GM21423 (cell line): Measurements from ENCODE around the gene GRHL1.

Source experiments
- ATAC-seq: cut with Tn5 transposase; IDR thresholded peaks from one replicate; pipeline ENCODE4 v1.9.1; 2021; ENCODE audit warnings: mild to moderate bottlenecking, moderate library complexity; ENCODE audit not compliant: unreplicated experiment

Gene GRHL1

DNA sequence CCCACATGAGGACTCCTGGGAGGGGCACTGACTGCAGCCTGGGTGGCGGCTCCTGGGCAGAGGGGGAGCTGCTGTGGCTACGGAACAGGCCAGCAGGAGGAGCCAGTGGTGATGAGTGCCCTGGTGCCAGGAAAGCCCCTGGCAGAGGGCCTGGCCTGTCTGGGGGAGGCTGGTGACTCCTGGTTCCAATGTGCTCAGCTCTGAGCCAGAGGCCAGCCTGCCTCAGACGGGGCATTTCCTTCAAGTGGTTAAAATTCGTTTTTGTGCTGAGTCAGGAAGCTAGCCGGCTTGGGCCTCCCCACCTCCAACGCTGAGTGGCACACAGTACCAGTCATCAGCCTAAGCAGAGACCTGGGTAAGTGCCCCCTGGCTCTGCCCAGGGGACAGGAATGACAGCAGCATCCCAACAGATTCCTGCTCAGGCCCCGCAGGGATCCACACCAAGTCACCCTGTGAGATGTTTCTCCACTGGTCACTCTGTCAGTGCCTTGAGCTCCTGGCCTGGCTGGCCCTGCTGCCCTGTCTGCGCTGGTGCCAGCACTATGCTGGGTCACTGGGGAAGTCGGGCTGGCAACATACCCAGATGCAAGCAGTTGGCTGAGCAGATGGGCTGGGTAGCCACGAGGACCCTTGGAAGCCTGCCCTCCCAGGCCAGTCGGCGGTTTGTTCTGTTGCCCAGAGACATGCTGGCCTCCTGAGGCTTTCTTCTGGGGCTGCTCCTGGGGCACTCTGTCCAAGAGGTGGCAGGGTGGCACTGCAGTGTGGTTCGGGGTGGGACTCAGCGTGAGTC lies 84.8 kb downstream of the GRHL1 start:
- ATAC-seq, result no peak

DNA sequence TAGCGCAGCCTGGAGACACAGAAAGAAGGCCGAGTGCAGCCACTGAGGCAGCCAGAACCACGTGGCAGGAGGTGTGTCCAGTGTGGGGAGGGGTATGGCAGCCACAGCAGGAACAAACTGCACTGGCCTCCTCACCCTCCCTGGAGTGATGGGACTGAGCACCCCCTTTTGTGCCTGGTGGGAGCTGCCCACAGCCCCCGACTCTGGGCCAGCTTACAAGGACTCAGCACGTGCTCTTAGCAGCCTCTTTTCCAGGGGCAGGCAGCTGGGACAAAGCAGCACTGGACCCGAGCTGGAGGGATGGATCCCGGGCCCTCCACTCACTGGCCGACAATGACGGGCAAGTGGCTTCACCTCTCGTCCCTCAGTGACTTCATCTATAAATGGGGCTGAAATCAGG lies 86.6 kb downstream of the GRHL1 start:
- no peak for ATAC-seq

DNA sequence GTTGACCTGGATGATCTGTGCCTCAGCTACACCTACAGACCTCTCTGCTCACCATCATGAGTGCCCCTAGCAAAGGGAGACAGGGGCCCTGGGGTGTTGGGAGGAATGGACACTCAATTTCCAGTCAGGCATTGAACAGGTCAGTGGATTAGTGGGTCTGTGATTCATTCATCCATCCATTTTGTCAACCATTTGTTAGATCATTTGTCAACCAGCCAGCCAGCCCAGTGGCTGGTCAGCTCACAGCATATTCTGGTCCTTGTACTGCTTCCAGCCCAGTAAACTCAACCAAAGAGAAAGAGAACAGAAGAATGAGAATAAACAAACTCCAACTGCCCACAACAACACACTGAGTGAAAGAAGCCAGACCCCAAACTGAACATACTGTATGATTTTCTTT lies 87.2 kb downstream of the GRHL1 start:
- ATAC-seq, result no peak

DNA sequence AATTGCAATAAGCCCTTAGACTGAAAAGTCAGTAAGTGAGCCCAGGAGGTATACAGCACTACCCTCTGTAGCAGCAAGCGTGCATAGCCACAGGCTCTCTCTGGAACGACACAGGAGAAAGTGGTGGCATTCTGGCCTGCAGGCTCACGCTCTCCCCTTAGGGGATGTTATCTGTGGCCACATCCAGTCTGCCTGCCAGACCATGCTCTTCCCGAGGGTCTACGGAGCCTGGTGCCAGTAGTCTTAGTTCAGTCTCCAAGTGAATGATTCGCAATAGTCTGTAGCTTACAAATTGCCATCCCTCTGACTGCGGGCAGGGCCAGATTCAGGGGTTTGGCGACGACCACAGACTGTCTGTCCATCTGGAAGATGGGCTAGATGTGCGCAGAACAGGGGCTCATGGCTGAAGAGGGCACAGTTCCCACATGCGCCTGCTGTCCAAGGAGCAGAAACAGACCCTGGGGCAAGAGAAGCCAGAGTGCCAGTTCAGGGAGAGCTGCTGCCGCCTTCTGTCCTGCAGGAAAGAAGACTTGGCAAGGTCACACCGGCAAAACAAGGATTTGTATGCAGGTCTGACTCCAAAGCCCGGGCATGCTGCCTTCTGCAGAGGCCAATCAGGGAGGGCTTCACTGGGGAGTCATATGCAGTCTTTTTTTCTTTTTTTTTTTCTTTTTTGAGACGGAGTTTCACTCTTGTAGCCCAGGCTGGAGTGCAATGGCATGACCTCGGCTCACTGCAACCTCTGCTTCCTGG lies 88.3 kb downstream of the GRHL1 start:
- ATAC-seq, result no peak

DNA sequence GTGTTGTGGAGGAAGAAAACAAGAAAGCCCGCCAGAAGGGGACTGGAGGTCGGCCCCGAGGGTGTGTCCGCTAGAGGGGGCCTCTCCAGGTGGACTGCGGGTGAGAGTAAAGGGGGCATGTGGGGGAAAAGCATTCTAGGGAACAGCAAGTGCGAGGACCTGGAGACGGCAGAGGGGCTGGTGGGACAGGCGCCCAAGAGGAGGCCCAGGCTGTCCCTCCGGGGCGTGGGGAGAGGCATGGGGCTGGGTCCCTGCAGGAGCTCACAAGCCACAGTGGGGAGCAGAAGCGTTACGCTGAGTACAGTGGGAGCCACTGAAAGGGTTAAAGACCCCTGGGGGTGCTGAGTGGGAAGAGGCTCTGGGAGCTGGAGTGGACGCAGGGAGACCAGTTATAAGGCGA lies 90.2 kb downstream of the GRHL1 start:
- ATAC-seq, result no peak

DNA sequence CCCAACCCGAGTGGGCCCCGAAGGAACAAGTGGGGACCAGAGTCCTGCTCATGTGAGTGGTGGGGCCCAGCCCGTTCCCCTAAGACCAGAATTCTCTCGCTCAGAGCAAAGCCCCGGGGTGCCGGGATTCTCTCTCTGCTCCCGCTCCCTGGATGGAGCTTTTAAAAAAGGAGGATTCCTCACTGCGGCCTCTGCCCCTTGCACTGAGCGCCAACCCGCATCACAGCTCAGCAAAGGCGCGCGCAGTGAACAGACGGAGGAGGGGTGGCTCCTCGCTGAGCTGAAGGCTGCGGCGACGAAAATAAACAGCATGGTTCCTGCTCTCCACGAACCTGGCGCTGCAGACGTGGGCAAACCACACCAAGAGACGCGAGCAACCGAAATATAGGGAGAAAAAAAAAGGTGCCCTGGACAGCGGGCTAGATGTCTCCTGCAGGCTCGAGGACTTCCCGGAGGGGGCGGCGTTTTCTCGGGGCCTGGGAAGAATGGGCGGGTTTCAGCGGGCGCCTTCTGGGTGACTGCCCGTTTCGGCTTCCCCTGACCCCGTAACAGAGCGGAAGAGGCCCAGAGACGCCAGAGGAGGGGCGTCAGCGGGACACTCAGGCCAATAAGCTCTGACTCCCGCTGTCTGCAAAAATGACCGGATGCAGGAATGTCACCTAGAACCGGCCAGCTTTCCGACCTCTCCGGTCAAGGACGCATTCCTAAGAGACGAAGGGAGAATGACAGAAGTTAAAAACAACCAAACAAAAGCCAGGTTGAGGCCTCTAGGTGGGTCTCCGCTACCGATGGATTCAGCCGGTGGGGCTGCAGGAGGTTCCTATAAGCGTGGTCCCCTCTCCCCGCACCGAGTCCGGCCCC lies 91.0 kb downstream of the GRHL1 start:
- ATAC-seq, result no peak

DNA sequence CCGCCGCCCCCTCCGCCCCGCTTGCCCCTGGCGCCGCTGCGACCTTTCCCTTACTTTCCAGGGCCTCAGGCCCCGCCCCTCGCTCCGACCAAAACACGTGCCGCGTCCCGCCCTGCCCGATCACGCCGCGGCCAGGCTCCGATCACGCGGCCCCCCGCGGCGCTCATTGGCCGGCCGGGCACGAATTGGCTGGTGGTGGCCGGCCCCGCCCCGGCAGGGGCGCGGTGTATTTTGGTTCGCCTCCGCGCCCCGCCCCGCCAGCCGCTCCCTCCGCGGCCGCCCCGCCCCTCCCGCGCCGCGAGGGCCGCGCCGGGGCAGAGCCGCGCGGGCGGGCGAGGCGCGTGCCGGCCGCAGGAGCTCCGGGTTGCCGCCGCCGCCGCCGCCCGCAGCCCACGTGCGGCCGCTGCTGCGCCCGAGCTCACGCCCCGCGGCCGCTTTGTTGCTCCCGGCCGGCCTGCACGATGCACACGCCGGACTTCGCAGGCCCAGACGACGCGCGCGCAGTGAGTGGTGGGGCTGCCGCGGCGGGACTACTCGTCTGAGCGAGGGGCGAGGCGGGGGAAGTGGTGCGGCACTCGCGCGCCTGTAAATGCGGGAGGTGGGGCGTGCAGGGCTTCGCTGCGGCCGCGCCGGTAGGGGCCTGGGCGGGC lies 91.9 kb downstream of the GRHL1 start, which contains the start of gene KLF11:
KLF11 (plus strand) TSS at position 295 of the 650 bp plus-strand sequence; CDS start at position 462, 167 bp downstream.
- ATAC-seq, result peak; percentile 79

DNA sequence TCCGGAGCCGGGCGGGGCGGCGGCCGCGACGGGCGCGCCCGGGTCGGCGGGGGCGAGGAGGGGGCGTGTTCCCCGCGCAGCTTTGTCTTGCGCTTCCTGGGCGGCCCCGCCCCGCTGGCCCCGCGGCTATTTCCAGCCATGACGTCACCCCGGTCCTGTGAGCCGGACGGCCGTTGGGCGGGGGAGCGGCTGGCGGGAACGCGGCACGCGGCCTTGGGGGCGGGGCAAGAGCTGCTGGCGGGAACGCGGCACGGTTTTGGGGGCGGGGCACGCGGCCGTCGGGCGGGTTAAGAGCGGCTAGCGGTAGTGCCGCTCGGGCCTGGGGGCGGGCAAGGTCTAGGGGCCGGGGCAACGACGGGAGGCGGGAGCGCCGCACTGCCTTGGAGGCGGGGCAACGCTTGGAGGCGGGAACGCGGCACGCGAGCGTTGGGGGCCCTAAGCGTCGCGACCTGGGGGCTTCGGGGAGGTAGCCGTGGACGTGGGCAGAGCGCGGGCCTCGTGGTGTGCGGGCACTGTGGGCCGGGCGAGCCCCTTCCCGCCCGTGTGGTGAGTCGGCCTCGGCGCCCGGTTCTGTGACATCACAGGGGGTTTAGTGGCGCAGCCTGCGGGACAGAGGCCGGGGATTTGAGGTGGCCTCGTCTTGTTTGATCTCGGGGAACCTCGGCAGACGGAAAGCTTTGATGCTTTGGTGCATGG lies 92.6 kb downstream of the GRHL1 start:
- ATAC-seq, result peak; percentile 47

DNA sequence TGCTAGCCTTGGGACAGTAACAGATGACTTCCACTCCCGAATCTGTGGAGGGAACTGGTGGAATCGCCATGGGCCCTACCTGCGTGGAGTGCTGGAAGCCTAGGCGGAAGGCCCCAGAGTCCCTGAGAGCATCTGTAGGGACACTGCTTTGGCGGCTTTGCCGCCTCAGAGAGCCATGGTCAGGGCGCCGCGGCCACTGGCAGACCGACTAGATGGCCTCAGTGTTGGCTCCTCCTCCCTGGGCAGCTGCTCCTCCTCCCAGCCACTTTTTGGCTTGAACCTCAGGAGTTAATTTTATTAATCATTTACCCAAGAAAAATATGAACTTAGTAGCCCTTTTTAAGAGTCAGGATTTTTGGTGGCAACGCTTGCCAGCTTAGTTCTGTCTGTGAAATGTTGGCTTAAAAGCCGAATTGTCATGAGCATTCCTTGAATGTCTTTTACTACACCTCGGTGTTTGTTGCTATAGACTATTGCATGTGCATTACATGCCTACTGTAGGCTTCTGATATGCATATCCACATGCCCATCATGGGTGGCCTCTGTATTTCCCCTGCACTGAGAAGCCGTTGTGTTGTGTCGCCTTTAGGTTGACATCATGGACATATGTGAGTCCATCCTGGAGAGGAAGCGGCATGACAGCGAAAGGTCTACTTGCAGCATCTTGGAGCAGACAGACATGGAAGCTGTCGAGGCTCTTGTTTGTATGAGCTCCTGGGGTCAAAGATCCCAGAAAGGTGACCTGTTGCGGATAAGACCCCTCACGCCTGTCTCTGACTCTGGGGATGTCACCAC lies 94.3 kb downstream of the GRHL1 start:
- no peak for ATAC-seq

DNA sequence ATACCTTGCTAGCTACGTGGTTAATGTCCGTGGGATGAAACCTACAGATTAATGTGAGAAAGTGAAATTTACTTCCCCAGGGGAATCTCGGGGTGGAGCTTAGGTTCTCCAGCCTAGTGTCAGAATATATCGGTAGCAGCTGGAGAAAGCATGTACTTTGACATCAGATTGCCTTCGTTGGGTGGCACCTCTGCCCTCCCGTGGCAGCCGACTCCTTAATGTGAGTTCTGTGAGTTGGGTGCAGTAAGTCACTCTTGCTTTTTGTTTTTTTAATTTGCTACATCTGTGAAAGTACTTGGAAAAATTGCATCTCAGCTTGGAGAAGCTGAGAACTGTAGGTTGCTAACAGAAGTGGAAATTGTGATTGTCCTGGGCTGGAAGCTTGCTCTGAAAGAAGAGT lies 95.4 kb downstream of the GRHL1 start:
- ATAC-seq, result no peak

DNA sequence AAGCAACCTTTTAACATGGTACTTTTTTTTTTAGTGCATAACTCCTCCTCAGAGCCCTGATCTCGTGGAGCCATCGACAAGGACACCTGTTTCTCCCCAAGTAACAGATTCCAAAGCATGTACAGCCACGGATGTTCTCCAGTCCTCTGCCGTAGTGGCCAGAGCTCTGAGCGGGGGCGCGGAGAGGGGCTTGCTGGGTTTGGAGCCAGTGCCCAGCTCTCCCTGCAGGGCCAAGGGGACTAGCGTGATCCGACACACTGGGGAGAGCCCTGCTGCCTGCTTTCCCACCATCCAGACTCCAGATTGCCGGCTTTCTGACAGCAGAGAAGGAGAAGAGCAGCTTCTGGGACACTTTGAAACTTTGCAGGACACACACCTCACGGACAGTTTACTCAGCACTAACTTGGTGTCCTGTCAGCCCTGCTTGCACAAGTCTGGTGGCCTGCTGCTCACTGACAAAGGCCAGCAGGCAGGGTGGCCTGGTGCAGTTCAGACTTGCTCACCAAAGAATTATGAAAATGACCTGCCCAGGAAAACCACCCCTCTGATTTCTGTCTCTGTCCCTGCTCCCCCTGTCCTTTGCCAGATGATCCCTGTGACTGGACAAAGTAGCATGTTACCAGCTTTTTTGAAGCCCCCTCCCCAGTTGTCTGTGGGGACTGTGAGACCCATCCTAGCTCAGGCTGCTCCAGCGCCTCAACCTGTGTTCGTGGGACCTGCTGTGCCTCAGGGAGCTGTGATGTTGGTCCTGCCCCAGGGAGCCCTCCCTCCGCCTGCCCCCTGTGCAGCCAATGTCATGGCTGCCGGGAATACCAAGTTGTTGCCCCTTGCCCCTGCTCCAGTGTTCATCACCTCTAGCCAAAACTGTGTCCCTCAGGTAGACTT lies 96.4 kb downstream of the GRHL1 start:
- no peak for ATAC-seq

DNA sequence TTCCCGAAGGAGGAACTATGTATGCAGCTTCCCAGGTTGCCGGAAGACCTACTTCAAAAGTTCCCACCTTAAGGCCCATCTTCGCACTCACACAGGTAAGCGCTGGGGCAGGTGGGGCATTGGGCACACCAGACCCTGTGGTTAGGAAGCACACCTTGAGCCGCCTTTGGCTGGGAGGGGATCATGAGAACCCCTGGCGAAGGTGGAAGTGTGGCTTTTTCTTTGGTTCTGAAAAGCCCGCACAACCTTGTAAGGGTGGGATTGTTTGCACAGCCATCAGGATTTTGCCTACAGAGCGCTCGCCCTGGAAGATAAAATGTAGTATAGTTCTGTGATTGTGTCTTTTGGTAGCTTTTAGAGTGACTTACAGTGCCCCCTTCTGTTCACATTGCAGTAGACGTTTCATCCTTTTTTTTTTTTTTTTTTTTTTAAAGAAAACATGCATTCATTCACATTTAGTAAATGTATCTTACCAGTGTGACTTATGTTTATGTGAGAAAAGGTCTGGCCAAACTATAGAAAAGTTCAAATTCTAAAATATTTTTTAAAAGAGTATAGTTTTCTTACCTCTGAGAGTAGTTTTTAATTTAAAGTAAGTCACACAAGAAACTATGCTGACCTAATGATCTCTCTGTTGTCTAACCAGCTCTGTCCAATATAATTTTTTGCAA lies 97.1 kb downstream of the GRHL1 start:
- ATAC-seq, result no peak
